NCI-H2171 treated with DMSO at 0.1 percent for 48 hours (cell line): ENCODE results near the gene PLEKHH3.

Experiments used
- DNase-seq: peaks from one replicate; lab custom pipeline; 2025; lab: John Stamatoyannopoulos, UW

Gene PLEKHH3, protein sequence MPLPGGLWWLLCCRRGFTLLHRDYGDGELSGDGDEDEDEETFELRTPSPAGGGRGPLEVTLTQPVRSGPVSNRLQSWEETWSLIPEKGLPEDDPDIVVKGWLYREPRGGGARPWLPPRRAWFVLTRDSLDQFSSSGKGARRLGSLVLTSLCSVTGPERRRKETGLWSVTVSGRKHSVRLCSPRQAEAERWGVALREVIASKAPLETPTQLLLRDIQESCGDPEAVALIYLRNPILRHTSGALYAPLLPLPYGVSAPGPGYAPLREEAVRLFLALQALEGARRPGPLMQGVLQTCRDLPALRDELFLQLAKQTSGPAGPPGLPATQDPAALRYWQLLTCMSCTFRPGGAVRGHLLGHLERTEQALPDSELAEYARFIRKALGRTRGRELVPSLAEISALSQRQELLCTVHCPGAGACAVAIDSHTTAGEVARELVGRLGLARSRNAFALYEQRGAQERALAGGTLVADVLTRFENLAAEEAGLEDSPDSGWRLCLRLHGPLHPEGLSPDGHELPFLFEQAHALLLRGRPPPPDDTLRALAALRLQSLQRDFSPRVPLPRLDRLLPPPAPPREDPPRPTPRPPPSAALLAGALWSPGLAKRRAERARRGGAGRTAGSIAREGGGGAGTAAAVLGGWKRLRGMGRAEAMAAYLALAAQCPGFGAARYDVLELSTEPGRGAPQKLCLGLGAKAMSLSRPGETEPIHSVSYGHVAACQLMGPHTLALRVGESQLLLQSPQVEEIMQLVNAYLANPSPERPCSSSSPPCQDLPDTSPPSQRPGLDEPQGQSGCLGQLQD

DNA sequence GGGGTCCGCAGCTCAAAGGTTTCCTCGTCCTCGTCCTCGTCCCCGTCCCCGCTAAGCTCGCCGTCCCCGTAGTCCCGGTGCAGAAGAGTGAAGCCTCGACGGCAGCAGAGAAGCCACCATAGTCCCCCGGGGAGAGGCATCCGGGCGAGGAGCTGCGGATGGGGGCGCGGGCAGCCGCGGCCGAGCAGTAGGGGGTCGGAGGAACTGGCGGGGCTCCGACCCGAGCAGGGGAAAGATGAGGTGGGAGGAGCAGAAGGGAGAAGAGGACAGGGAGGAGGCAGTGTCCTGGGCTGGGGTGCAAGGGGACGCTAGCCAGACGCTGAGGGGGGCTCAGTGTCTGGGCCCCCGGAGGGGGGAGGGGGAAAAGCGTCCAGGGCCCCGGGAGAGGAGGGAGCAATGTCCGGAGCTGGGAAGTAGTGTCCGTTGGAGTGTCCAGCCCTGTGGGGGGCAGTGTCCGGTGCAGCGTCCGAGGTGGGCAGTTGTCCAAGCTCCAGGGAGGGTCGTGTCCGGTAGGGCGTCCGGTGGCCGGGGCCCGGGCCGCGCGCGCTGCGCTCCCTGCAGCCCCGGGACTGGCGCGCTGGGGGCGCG is at the start of gene PLEKHH3:
TSS of gene PLEKHH3 (minus strand) at position 571 of the 588 bp plus-strand sequence. CDS start at position 140, 431 bp downstream.
- peak; percentile 33 for DNase-seq

DNA sequence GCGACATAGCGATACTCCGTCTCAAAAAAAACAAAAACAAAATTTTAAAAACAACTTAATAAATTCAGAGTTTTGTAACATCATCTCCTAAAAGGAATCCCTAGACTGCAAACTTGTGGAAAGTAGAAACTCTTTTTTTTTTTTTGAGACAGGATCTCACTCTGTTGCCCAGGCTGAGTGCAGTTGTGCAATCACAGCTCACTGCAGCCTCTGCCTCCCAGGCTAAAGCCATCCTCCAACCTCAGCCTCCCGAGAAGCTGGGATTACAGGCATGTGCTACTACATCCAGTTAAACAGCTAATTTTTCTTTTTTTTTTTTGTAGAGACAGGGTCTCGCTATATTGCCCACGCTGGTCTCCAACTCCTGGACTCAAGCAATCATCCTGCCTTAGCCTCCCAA is 48.3 kb upstream of the PLEKHH3 start:
- no peak for DNase-seq

DNA sequence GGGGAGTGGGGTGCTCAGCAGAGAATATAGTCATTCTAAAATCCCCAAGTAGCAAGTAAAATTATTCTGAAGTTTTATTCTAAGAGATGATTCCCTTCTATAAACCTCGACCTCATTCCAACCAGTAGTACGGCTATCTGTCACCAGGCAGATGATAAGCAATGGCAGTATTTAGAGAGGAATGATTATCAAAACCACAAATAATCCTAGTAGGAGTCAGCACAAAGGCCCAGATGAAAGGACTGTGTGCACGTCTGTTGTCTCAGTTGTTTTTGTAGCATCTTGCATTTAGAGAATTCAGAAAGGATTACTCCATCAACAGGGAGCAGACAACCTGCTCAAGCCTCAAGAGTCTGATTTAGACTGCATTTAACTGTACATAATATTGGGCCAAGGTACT is 46.8 kb upstream of the PLEKHH3 start:
- DNase-seq, result no peak

DNA sequence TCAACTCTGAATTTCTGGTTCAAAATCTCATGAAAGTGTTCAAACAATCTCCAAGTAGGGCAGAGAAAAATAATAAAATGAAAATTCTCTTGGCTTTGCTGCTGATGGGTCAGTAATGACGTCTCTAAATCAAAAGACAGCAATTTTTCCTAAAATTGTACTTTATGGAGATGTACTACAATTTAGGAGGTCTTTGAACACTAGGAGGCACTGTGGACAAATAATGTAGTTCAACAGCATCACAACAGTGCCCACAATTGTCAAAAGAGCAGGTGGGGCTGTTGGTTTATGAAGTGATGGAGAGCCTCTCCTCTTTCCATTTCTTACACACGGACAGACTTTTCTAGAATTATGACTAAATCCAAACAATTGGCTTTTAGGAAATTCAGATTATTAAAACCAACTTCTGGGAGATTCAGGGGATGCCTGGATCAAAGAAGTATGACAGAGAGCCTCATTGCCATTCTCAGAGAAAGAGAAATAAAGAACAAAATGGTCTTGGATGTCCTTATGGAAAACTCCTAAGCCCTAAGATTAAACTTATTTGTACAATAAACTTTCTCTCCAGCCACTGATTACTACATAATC is 44.3 kb upstream of the PLEKHH3 start:
- peak; percentile 58 for DNase-seq

DNA sequence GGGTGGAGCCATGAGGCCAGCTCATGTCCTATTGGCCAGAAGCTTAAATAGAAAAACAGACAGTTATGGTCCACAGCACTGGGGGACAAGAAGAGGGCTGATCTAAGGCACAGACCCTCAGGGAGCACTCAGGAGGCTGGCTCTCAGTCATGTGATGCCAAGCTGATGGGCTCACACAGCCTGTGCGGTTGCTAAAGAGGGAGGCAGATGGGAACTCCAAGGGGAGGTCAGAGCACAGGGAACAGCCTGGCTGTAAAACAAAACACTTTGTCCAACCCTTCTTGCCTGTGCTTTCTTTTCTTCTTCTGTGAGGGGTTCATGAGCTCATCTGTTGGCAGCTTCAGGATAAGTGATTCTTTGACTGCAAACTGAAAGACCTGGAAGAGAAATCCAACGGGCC is 32.8 kb upstream of the PLEKHH3 start:
- DNase-seq, result peak; percentile 56

DNA sequence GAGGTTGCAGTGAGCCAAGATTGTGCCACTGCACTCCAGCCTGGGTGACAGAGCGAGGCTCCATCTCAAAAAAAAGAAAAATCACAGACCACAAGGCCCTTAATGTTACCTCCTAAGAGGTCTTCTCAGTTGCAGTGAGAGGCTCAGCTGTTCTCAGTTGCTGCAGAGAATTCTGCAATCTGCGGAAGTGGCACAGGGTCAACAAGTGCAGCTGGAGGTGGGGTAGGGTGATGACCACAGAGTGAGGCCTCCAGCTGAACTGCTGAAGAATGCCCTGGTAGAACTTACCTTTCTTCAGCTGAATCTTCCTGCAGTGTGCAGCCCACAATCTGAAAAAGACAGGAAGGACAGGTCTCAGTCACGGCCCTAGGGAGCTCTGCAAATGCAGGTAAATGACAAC is 31.8 kb upstream of the PLEKHH3 start:
- DNase-seq, result no peak

DNA sequence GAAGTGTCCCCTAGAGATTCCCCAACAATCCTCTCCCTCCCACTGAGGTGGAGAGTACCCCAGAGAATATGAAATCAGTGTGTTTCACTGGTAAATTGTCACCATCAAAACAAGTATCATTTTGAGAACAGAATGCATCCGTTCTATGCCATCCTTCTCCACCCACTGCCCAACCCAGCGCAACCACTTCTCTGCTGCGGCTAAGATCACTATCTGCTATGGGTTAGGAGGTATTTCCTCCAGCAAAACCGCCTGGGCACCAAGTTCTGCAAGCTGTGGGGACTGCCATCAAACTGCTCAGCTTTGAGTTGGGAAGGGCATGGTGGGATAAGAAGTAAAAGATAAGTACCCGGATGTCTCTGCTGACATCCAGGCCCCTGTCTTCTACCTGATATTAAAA is 29.9 kb upstream of the PLEKHH3 start:
- DNase-seq, result no peak

DNA sequence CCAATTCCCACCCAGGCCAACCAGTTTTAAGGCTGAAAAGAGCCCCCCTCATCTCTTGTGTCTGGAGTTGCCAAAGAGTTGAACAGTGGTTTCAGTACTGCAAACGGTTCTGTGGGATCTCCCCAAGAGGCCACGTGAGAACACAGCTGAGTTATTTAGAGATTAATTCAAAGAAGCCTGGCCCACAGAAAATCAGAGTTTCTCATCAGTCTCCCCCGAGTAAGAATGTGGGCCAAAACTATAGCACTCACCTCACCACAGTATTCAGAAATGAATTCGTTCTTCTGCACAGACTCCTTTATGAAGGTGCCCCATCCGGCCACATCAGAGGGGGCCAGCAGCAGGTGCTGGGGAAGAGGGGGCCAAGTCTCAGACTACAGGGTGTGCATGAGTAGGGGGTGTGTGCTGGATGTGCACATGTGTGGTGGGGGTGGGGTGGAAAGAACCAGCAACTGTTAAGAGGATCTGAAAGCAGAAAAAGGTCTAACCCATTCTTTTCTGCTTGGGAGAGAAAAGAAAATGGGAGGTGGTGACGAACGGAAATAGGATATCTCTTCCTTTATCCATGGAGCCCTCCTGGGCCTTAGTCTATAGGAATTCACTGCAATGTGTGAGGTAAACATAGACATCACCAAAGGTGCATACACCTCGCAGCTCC is 28.2 kb upstream of the PLEKHH3 start:
- DNase-seq, result no peak

DNA sequence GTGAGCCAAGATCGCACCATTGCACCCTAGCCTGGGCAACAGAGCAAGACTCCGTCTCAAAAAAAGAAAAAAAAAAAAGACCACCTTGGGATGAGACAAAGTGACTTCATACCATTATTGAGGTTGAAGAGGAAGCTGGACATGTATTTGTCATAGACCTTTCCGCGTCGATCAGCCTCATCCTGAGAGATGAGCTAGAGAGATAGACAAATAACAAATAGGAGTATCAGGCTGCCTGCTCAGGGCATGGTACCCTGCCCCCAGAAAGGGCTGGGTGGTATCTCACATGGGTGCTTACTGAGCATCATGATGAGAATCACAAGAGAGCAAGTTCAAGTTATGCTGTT is 27.7 kb upstream of the PLEKHH3 start:
- no peak for DNase-seq

DNA sequence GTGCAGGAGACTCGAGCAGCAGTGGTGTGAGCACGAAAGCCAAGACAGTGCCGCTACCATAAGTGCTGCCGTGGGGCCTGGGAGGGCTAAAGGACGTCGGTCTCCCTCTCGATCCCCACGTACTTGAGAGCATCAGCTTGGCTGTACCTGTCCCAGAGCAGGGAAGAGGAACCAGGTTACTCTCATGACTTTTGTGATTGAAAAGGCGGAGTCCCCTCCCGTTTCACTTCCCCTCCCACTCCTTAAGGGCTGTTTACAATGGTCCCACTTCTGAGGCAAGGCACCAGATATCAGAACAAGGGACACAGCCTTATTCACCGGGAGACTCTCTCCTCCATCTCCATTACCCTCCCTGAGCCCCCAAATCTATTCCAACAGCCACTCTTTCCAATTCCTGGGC is 25.7 kb upstream of the PLEKHH3 start:
- DNase-seq, result no peak

DNA sequence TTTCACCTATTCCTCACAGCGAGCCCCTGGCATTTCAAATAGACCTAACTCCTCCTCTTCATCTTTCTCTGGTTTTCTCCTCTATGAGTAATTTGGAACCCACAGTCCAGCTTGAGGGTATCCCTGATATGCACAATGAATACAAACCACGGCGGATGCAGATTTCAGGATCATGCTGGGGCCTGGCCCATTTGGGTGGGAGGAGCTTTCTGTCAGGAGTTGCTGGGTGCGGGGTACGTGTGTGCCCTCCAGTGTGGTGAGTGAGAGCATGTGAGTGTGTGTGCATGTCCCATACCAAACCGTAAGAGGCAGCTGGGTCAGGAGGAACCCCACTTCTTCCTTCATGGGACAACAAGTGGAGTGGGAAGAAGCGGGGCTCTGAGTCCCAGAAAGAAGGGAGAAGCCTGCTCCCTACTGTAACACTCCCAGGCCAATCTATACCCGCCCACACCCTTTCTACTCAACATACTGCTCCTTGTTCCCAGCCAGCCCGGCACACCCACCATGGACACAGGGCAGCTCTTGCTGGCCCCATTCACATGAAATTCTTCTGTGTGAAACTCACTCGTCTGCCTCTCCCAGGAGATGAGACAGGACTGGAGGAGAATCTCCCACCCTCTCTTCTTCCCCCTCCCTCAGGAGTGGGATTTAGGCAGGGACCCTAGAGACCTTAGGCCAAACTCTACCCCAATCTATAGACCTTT is 23.9 kb upstream of the PLEKHH3 start:
- no peak for DNase-seq

DNA sequence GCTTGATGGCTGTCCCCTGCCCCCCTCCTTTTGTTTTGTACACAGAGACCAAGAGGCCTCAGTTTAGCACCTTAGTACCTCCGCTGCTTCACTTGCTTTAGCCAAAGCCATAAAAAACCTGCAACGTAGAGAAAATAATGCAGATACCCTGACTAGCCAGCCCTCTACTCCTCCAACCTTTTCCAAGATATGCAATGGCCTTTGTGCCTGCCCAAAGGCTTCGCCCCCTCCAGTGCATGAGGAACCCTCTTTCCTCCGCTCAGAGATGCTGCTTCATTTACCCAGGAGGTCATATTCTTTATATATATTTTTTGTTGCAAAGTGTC is 22.6 kb upstream of the PLEKHH3 start:
- no peak for DNase-seq

DNA sequence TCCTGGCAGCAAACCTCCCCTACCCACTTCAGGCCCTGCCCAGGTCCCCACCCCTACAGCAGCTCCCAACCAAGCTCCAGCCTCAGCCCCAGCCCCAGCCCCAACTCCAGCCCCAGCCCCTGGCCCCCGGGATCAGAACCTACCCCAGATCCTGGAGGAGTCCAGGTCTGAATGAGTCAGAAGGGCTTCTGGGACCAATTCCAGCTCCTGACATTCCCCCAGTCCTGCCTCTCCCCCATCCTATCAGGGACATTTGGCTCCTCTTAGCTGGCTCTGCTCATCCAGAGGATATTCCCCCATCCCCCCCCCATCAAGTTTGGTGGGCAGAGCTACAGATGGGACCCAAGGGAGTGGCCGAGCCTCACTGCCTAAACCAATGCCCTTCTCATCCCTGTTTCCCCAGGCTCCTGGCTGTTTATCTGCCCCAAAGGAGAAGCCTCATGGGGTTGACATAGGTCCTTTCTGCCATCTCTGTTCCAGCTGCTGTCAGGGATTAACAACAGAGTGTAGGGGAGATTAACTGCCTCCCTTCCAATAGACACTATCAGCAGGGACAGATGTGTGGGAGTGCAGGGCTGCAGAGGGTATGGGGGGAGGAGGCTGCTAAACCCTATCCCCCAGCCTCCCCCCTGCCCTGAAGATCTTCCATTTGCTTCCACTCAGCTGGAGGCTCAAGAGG is 22.1 kb upstream of the PLEKHH3 start:
- peak; percentile 13 for DNase-seq

DNA sequence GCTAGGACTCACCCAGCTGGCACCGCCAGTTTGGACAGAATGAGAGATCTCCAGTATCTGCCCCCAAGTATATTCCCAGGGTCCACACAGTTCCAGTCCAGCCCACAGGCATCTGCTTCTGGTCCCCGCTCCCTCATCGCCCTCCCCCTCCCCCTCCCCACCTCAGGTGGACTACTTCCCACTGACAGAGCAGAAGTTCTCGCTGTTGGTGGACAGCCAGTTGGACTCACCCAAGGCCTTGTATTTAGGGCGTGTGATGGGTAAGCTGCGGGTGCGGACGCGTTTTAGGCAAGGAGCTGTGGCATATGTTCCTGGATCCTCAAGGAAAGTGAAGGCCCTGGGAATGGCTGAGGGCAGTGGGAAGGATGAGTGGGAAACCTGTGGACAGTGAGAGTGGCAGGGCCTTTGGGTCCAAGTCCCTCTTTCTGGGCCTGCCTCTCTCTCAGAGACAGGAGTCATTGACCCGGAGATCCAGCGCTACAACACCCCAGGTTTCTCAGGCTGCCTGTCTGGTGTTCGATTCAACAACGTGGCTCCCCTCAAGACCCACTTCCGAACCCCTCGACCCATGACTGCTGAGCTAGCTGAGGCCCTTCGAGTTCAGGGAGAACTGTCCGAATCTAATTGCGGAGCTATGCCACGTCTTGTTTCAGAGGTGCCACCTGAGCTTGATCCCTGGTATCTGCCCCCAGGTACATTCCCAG is 20.5 kb upstream of the PLEKHH3 start:
- DNase-seq, result no peak

DNA sequence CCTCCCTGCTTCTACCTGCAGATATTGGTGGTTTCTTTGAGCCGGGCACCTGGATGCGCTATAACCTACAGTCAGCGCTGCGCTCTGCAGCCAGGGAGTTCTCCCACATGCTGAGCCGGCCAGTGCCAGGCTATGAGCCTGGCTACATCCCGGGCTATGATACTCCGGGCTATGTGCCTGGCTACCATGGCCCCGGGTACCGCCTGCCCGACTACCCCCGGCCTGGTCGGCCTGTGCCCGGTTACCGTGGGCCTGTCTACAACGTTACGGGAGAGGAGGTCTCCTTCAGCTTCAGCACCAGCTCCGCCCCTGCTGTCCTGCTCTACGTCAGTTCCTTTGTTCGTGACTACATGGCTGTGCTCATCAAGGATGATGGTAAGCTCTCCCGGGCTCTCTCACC is 18.7 kb upstream of the PLEKHH3 start:
- no peak for DNase-seq

DNA sequence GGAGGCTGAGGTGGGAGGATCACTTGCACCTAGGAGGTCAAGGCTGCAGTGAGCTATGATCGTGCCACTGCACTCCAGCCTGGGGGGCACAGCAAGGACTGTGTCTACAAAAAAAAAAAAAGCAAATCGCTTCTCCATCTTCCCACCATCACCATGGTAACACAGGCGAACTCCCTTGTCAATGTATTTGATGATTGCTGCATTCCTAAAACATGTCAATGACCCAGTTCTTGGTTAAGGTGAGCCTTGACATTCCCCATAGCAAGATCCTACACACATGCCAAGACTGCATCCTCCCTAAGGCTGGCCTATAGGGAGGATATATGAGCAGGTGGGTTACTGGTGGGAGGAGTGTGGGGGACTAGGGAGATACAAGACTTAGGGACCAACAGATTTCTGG is 17.7 kb upstream of the PLEKHH3 start:
- no peak for DNase-seq

DNA sequence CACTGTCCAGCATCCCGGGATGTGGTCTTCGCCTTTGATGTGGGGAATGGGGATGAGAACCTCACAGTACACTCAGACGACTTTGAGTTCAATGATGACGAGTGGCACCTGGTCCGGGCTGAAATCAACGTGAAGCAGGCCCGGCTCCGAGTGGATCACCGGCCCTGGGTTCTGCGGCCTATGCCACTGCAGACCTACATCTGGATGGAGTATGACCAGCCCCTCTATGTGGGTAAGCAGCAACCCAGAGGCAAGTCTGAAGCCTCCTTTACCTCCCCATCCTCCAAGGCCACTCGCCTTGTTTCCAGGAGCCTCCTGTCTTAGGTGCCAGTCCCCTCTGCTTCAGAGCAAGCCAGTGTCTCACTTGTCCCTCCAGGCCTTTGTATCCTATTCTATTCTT is 15.7 kb upstream of the PLEKHH3 start:
- DNase-seq, result no peak

DNA sequence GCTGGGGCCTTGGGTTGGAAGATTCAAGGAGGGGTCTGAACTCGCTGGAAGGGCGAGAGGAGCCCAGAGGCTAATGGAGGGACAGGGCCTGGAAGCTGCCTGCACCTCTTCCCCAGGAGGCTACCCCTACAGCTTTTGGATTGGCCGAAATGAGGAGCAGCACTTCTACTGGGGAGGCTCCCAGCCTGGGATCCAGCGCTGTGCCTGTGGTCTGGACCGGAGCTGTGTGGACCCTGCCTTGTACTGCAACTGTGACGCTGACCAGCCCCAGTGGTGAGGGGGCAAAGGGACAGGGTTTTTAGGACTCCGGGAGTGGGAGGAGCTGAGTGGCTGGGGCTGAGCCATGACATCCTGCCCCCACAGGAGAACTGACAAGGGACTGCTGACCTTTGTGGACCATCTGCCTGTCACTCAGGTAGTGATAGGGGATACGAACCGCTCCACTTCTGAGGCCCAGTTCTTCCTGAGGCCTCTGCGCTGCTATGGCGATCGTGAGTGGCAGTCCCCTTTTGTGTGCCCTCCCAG is 14.3 kb upstream of the PLEKHH3 start:
- no peak for DNase-seq

DNA sequence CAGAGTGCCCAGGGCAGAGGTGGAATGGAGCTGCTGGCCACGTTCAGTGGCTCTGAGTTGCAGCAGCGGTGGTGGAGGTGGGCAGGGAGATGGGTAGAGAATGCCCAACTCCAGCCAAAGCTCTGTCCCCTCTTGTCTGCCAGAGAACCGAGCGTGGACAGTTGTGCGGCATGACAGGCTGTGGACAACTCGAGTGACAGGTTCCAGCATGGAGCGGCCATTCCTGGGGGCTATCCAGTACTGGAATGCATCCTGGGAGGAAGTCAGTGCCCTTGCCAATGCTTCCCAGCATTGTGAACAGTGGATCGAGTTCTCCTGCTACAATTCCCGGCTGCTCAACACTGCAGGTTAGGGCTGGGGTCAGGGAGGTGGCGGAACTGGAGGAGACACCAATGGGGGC is 13.8 kb upstream of the PLEKHH3 start:
- DNase-seq, result no peak

DNA sequence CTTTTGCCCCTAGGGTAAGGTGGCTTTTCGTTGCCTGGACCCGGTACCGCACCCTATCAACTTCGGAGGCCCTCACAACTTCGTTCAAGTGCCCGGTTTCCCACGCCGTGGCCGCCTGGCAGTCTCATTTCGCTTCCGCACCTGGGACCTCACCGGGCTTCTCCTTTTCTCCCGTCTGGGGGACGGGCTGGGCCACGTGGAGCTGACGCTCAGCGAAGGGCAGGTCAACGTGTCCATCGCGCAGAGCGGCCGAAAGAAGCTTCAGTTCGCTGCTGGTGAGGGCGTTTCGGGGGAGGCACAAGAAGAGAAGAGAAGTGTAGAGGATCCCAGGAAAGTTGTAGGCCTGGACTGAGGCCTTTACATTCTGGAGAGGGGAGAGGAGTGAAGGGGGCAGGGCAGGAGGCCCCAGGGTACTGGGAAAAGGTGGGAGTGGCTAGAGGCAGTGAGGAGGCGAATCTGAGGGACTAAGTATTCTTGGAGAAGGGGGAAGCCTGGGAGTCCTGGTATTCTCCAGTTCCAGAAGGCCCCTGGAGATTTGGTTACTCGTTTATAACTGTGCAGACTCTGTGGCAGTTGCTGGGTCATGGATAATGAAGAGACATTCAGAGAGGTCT is 11.0 kb upstream of the PLEKHH3 start:
- no peak for DNase-seq
